NCI-H446 (cell line): ENCODE results near the gene CPN2.
A peak's percentile ranks its signal among the peaks of the same experiment; 100 is the strongest.

Experiments
- DNase-seq, 2 experiments: peaks; one replicate each; lab custom pipeline; 2025; lab: John Stamatoyannopoulos, UW

The CPN2 gene

DNA sequence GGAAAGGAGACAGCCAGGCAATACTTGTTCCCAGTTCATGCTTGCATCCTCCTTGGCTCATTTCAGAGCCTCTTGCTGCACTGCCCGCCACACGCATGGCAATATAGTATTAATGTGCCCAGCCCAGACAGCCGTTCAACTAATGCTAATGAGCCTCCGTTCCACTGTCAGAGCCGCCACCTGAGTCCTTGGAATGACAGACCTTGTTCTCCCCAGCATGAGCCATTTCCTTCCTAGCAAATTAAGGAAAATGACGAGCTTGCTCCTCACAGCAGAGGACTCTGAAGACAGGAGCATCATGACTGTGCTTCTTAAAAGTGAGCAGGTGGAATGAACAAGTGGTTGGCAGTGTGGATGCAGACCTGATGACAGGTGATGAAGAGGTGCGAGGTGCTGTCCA is 29.2 kb upstream of the CPN2 start:
- no peak for DNase-seq

DNA sequence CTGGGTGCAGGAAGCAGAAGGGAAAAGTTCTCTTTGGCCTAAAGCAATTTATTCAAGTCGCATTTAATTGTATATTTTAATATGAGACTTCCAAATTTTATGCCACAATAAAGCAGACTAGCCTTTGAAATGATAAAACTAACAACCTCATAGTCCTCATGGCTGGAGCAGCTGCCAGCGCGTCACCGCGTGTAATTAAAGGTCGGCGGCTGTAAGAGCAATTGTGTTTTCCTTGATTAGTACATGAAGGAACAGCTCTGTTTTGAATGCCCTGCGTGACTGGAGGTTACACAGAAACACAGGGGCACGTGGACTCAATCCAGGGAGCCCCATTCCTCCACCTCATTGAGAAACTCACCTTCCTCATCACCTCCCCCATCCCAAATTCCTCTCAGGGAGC is 28.5 kb upstream of the CPN2 start:
- DNase-seq: no peak

DNA sequence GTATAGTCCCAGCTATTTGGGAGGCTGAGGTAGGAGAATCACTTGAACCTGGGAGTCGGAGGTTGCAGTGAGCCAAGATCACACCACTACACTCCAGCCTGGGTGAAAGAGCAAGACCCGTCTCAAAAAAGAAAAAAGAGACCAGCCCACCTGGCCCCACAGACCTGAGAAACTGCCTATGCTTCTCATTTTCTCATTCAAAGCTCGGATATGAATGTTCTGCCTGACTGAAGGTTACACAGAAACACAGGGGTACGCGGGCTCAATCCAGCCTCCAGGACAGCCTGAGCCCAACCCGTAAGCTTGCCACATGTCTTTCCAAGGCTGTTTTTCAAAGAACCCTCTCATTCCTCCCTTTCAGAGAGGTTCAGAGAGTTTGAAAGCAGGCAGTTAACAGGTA is 28.1 kb upstream of the CPN2 start:
- no peak for DNase-seq

GRCh38 chr3:194377708-194378107 is 26.6 kb upstream of the CPN2 start:
- no peak for DNase-seq

DNA sequence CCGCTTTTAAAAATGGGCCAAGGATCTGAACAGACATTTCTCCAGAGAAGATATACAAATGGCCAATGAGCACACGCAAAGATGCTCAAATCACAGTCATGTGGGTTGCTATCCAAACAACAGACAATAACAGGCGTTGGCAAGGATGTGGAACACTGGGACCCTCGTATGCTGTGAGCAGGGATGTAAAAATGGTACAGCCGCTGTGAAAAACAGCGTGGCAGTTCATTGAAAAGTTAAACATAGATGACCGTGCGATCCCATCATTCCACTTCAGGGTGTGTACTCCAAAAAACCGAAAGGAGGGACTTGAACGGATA is 25.1 kb upstream of the CPN2 start:
- no peak for DNase-seq

DNA sequence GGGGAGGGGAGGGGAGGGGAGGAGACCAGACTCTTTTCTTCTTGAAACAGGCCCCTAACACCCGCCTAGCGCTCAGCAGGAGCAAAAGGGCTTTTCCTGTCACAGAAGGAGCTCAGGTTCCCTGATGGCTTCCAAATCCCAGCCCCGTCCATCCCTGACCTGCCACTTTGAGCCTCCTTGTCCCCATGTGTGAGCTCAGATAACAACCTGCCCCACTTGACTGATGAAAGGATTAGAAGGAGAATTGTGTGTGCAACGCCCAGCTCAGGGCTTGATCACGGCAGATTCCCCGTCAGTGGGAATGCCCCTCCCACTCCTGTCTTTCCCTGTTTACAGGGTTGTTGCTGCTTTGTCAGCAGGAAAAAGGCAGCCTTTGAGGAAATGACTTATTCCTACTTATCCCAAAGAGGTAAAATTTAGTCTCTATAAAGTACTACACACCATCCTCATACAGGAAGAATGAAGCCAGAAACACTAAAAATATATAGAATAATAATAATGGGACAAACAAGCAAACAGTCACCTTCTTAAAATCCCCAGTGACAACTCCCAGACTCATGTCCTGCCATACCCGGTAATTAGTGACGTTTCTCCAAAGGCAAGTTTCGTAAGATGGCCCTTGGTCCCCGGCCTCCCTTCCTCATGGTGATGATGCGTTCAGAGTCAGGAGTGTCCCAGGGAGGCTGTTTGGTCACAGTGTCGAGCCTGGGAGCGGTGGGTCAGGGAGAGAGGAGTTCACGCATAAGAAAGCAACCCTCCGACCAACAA is 24.5 kb upstream of the CPN2 start:
- DNase-seq: no peak

- DNase-seq: no peak
Measured at GRCh38 chr3:194374935-194375334, 23.8 kb upstream of the CPN2 start.

DNA sequence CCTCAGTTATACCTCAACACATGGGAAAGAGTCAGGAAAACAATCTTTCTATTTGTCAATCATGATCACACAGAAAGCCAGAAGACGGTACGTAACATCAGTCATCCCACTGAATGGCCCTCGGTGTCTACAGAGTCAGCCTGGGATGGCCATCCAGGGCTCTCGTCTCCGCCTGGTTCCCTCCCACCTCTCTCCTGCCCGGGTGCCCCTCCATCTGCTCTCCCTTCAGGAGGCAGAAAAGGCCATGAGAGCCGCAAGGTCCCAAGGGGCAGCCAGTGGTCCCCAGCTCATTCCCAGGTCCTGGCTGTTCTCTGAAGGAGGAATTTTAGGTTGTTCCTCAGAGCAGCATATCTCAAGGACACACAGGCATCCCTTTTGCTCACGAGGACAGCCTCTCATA is 22.8 kb upstream of the CPN2 start:
- no peak for DNase-seq

DNA sequence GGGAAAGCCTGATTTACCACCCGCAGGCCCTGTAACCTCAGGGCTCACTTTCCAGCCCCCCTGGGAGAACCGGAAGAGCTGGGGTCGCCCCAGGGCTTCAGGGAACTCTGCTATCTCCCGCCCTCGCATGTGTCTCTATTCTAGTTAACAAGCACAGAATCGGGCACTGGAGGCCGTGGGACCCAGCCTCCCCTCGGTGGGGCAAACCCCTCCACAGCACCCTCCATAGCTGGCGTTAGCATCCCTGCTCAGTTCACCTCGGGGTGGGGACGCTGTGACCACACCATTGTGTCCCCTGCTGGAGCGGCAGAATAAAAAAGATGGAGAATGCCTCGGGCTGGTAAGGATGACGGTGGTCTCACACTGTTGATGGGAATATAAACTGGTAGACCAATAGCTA is 21.9 kb upstream of the CPN2 start:
- DNase-seq: no peak

- no peak for DNase-seq
Measured at GRCh38 chr3:194370753-194371152, 19.6 kb upstream of the CPN2 start.

DNA sequence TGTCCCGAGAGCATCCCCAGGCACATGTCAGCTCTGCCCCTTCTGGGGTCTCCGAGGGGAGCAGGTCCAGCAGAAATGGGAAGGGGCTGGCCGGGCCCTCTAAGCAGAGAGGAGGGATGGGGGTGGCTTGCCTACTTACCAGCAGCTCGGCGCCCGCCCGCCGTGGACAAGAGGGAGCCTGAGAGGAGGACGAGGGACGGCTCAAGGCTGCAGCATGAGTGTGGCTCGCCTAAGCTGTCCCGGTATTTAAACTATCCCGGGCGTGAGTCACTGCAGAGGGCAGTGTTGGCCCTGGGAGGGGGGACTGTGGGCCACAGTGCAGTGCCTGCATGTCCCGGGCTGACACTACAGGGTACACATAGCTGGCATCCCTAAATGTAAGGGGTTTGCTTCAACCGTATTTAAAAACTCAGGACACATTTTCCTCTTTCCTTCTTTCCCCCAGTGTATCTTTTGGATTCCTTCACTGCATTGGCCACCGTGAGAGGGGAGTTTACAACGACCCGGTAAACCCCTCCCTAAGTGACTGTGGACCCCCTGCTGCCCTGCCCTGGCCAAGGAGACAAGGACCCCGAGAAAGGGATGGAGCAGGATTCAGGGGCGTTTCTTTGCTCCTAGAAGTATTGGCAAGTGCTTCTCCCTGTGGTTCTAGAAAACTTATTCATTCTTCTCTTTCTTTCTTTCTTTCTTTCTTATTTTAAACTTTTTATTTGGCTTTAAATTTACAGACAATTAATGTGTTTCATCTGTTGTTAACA is 18.6 kb upstream of the CPN2 start, which contains the start of gene LRRC15:
LRRC15 (minus strand) TSS at position 222 of the 758 bp plus-strand sequence. CDS start 8,700 bp downstream, outside the sequence.
- DNase-seq: no peak

- DNase-seq: no peak
Measured at GRCh38 chr3:194368918-194369317, 17.8 kb upstream of the CPN2 start.

DNA sequence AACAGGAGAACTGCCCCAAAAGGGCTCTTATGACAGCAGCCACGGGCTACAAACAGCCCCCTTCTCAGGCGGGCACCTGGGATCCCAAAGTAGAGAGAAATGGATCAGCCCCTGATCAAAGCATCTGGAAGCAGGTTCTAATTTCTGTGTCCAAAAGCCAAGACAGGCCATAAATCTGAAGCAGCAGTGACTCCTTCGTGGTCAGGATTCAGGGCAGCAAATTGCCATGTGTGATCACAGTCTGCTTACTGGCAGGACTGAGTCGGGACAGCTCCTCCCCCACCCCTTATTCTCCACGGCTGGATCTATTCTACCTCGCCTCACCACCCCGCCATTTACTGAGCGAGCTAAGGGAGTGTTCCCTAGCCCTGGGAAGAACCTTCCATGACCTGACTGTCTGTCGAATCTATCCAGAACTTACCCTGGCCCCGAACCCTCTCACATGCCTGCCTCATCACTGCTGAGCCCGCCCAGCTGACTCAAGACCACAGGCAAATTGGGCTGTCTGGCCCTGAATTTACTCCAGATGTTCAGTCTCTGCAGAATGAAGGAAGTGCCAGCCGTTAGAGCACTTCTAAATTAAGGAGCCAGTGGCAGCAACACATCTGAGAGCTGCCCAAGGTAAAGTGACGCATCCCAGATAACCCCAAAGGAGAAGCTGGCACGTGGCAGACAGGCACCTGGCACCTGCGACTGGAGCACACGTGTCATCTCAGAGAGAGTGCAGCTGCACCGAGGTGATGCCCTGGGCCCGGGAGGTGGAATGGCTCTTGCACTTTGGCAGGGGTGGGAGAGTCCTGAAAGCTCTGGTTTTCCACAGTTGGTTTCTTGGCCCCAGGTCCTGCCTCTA is 17.1 kb upstream of the CPN2 start:
- DNase-seq: no peak

- DNase-seq: no peak
Measured at GRCh38 chr3:194365978-194366490, 14.9 kb upstream of the CPN2 start.

GRCh38 chr3:194365526-194365925 is 14.4 kb upstream of the CPN2 start:
- peak in 1 of 2 experiments; percentile 61 for DNase-seq

DNA sequence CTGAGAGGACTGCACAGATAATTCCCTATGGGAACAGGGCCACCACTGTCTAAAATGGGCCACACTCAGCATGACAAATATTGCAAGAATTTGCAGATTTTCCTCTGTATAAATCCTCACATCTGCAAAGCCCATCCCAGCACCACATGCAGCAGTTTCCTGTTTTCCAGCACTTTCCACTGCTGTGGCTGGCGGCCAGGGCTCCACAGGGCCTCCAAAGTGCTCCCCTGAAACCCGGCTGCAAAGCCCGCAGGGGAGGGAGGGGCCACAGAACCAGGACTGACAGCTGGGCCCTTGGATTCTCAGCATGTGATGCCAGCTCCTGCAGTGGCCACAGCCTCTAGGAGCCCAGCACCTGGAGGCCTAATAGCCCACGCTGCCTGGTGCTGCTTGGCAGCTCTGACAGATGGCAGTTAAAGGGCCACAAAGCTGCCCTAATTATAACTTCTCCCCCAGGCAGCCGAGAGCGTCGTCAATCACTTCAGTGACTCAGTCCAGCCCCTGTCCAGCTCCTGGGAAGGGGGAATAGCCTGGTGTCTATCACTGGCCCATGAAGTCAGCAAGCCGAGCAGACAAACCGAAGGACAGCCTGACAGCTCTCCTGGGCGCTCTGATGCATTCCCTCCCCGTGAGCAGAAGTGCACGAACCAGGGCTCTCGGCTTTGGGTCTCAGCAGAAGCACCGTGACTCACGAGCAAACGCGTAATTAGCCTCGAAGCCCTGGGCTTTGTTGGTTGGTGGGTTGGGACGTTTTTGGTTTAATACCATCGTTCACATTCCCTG is 13.7 kb upstream of the CPN2 start:
- peak; percentile 50 to 85 for DNase-seq

DNA sequence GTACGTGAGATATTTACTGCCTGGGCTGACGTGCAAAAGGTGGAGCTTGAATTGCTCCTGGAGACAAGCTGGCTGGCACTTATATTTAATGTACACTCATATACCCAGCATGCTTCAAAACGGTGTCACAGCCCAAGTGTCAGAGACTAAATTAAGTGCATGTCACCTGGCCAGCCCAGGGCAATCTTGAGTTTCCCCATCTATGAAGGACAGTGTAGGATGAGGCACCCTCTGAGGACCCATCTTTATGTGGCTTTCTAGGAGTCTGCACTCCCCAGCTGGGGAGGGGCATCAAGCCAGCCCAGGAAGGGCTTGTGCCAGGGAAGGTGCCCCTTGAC is 13.2 kb upstream of the CPN2 start:
- no peak for DNase-seq

GRCh38 chr3:194360568-194360967 is 9.4 kb upstream of the CPN2 start:
- no peak for DNase-seq

DNA sequence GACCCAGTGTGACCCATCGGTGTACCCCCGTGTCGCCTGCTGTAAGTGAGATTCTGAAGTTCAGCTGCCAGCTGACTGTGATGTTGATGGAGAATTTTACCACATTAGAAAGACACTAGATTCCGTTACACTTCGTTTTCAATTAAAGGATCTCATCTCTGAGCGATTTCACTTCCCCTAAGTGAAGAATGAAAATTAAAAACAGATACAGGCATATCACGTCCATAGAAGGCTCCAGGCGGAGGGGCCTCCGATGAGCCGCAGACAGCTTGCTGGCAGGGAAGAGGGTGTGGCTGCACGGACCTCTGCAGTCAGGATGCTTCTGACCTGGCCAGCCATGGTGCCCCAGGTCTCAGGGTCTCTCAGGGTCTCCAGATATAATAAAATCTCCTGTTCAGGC is 6.6 kb upstream of the CPN2 start:
- no peak for DNase-seq

- DNase-seq: no peak
Measured at GRCh38 chr3:194355379-194355778, 4.3 kb upstream of the CPN2 start.

DNA sequence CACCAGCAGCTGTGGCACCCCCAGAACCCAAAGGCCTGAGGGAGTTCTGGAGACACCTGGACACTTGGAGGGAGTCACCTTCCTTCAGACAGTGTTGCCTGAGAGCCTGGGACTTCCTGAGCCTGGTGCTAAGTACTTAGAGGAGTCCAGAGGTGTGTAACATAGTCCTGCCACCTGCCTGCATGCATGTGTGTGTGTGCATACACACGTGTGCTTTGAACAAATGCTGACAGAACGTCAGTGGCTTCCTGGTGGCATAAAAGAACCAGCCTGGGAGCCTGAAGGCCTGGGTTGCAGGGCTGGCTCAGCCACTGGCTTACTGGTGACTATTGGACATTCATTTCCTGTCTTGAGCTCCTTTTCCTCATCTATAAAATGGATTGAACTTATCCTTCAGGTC is 3.2 kb upstream of the CPN2 start:
- no peak for DNase-seq
